GM19463 (cell line): Measurements from ENCODE around the gene LRIT1.

Experiments used
- ATAC-seq: cut with Tn5 transposase; IDR thresholded peaks from one replicate; pipeline ENCODE4 v1.9.1; 2021; ENCODE audit warnings: mild to moderate bottlenecking, moderate library complexity; ENCODE audit not compliant: unreplicated experiment

LRIT1 gene

DNA sequence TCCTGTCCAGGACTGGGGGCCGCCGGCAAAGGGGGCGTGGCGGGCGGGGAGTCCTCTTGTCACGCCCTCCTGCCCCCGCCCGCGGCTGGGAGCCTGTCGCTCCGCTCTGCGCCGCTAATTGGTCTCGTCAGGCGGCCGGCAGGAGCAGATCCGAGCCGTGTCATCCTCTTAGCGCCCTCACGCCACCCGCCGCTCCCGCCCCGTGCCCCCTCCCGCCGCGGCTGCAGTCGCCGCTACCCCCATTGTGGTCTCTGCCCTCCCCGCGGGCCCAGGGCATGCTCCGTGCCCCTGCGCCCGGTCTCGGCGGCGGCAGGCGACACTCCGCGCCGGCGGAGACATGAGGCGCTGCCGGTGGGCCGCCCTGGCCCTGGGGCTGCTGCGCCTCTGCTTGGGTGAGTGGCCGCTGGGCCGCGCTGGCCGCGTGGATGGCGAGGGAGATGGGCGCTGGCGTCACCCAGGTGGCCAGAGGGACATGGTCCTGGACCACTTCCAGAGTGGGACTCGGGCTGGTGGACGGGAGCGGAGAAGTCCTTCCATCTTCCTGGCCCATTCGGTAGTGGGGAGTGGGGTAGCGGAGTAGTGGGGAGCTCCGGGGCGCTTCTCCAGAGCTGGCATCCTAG lies 46.8 kb downstream of the LRIT1 start, which contains the start of gene CDHR1:
Gene CDHR1, plus strand, starts transcription at position 114 of the 620 bp plus-strand sequence. Its CDS starts 224 bp downstream, at position 338.
- peak; percentile 82 for ATAC-seq

DNA sequence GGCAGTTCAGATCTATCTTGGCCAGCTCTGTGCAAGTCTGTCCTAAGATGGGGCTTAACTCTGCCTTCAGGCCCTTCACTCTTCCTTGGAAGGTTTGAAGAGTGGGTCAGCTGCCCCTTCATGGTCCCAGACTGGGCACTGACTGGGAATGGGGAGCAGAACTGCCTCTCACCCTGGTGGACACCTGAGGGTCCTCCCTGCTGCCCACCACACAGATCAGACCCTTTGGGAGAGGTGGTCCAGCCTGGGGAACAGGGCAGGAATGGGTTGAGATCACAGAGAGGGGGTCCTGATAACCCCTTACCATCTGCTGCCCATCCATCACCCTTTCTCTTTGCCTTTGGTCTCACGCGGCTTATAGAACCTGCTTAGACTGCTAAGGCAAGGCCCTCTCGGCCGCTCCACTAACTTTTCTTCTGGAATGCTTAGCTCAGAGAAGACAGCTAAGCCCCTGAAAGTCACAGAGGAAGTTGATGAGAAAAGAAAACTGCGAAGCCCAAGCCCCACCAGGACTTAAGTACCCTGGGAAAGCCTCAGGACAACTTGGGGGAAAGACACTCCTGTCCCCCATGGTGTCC lies 47.4 kb downstream of the LRIT1 start:
- peak; percentile 3 for ATAC-seq

DNA sequence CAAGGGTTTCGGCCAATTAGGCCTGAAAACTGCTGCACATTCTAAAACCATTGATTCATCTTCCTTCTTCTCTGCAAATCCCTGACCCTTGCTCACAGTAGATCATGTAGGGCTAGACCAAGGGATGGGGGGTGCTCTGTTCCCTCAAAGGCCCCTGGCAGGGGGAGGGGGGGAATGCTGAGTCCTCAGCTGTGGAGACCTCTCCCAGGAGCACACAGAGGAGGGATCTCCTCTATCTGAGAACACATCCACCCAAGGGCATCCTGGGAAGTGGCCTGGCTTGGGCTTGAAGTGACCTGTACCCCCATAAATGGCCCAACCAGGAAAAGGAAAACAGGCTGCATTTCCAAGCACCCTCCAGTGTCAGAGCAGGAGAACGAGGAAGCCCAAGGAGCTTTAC lies 48.0 kb downstream of the LRIT1 start:
- no peak for ATAC-seq

DNA sequence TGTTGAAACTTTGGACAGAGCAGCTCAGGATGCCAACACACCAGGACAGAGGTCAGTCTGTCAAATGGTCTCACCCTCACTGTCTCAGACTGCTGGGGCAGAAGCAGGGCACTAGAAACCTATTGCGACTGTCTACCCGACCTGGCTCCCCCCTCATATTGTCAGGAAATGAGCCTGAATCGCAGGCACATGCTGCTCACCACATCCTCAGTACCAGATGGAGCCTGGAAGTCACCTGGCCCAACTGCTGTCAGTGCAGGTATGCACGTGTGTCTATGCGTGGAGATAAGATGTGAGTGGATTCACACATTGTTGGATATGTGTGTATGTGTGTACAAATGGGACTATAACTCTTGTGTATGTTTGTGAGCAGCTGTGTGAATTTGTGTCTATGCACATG lies 50.2 kb downstream of the LRIT1 start:
- no peak for ATAC-seq

DNA sequence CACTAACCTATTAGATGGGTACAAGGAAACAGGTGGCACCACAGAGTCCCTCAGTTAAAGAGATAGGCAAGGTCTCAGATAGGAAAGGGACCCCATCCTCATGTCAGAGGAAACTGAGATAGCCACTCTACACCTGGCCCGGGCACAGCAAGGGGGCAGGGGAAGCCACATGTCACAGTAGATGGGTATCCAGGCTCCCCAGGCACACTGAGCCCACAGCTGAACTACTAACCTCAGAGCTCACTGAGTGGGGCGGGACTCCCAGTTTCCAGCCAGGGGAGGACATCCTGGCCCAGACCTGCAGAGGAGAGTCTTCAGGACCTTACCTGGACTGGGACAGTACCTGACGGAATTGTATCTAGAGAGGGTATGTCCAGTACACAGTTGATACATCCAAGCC lies 50.7 kb downstream of the LRIT1 start:
- ATAC-seq, result no peak

DNA sequence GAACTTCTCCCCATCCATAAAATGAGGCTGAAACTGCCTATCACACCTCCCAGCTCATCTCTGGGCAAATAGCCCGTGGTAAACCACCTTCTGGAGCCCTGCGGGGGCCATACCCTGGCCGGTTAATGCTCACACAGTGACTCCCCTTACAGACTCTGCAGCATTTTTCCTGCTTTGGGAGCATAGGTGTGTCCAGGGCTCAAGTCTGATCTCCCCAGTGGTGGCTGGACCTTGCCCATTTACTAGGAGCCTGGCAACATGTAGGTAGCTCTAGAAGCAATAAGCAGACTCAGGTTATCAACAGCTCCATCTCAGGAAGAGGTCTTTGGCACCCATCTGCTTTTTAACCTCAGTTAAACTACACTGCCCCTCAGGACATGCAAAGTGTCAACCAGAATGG lies 52.5 kb downstream of the LRIT1 start:
- no peak for ATAC-seq

DNA sequence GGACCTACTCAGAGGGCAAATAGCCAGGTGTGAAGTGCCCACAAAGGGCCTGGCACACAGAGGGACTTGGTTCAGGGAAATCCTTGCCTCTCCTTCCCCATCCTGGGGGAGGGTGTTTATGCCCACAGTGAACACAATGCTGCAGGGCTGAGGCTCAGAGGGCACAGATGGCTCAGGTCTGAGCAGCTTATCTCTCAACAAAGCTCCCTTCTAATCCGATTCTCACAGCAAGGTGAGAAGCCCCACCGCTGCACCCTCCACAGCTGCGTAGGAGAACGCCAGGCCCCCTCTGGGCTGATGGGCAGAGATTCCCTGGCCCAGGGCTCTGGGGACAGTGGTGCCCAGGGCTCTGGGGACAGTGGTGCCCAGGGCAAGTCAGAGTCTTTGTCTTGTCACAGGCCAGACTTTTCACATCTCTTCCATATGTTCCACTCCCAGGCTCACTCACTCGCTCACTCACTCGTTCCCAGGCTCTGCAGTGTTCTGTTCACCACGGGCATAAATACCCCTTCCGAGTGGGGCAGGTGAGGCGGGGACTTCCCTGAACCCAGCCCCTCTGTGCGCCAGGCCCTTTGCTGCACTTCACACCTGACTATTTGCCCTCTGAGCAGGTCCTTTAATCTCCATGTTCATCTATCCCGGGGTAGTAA lies 55.7 kb downstream of the LRIT1 start:
- ATAC-seq, result no peak

DNA sequence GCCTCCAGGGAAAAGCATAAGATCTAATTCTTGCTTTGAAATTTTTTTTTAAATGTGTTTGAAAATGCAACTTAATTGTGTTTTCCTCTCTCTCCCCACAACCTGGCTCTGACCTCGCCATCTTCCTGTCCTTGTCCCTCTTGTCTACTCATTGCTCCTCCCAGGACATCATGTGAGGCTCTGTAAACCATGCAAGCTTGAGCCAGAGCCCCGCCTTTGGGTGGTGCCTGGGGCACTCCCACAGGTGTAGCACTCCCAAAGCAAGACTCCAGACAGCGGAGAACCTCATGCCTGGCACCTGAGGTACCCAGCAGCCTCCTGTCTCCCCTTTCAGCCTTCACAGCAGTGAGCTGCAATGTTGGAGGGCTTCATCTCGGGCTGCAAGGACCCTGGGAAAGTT lies 56.8 kb downstream of the LRIT1 start:
- ATAC-seq, result no peak

DNA sequence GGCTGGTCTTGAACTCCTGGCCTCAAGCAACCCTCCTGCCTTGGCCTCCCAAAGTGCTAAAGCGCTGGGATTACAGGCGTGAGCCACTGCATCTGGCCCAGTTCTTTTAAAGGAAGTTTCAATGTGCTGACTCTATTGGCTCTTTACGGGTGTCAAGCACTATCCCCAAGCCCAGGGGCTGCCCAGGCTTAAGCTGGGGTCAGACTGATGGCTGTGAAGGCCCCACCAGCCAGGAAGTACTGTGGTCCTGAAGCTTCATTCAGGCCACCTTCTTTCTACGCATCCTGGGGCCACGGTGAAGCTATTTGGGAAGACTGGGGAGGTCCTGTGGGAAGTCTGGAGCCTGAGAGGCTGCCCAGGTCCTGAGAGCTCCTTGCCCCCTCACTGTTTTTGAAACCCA lies 59.7 kb downstream of the LRIT1 start:
- ATAC-seq, result no peak
